ENCODE results near the gene SLC26A11. TPM values are rescaled to one million over a fixed set of nuclear protein-coding genes. Genes with fewer than 3 reads are reported as not detected.

Gene SLC26A11
- total RNA-seq, 3 donors from 2014 or later: 13.8 to 18.1 (median 14.0) TPM

- no peak for ATAC-seq
- no peak for DNase-seq
- H3K4me3 ChIP-seq: no peak overlapping the region
- H3K36me3 ChIP-seq (ENCODE audit: low read depth): no peaks in the 10 kb centered on the region
- no peak for TF ChIP-seq CTCF (IDR thresholded peaks at IDR 0.05)
- intact Hi-C loops (cut with DNase I, micrococcal nuclease): no loop called here
- H3K4me1 ChIP-seq (ENCODE audit: low read depth): peaks cover 5% of the 10 kb centered on the region
- no peaks in the 10 kb centered on the region for H3K9me3 ChIP-seq
Measured at GRCh38 chr17:80183581-80184422, 36.4 kb upstream of the SLC26A11 start.

GRCh38 chr17:80184423-80184714, 35.9 kb upstream of the SLC26A11 start:
- Histone ChIP-seq H3K4me1 (ENCODE audit: low read depth) (peaks cover 5% of the 10 kb centered on the region), H3K9me3 (no peaks in the 10 kb centered on the region), H3K36me3 (ENCODE audit: low read depth) (no peaks in the 10 kb centered on the region), H3K4me3 (no peak overlapping the region)
- ATAC-seq (no peak), DNase-seq (no peak)
- intact Hi-C loops (cut with DNase I, micrococcal nuclease): no loop called here
- TF ChIP-seq CTCF (IDR thresholded peaks at IDR 0.05): no peak

- no peak overlapping the region for H3K4me3 ChIP-seq
- ATAC-seq (no peak), DNase-seq (no peak)
- intact Hi-C loops (cut with DNase I, micrococcal nuclease): no loop called here
- no peak for TF ChIP-seq CTCF (IDR thresholded peaks at IDR 0.05)
- no peaks in the 10 kb centered on the region for H3K9me3 ChIP-seq
- no peaks in the 10 kb centered on the region for H3K36me3 ChIP-seq (ENCODE audit: low read depth)
- peaks cover 5% of the 10 kb centered on the region for H3K4me1 ChIP-seq (ENCODE audit: low read depth)
Measured at GRCh38 chr17:80185968-80186367, 34.3 kb upstream of the SLC26A11 start.

GRCh38 chr17:80187090-80187489, 33.1 kb upstream of the SLC26A11 start:
- Histone ChIP-seq H3K4me3 (no peak overlapping the region), H3K36me3 (ENCODE audit: low read depth) (no peaks in the 10 kb centered on the region)
- TF ChIP-seq CTCF (IDR thresholded peaks at IDR 0.05): no peak

GRCh38 chr17:80187515-80187941, 32.7 kb upstream of the SLC26A11 start:
- H3K9me3 ChIP-seq: no peaks in the 10 kb centered on the region
- H3K36me3 ChIP-seq (ENCODE audit: low read depth): no peaks in the 10 kb centered on the region
- TF ChIP-seq CTCF (IDR thresholded peaks at IDR 0.05): no peak
- intact Hi-C loops (cut with DNase I, micrococcal nuclease): no loop called here
- no peak overlapping the region for H3K4me3 ChIP-seq
- peaks cover 5% of the 10 kb centered on the region for H3K4me1 ChIP-seq (ENCODE audit: low read depth)
- ATAC-seq: peak; percentile 91
- DNase-seq: peak; percentile 69 to 82 (median 80)

More at GRCh38 chr17:80187090-80187489, 33.1 kb upstream of the SLC26A11 start:
- Histone ChIP-seq H3K9me3 (no peaks in the 10 kb centered on the region), H3K4me1 (ENCODE audit: low read depth) (peaks cover 5% of the 10 kb centered on the region)
- intact Hi-C loops (cut with DNase I, micrococcal nuclease): no loop called here
- ATAC-seq (peak; percentile 45), DNase-seq (no peak)

Measured in mucosa of descending colon (tissue), 3 donors.